ENCODE data around the gene MPHOSPH9. TPM values are rescaled to one million over a fixed set of nuclear protein-coding genes. Genes with fewer than 3 reads are reported as not detected.
"Not testable (repeated sequence)": the region's sequence is repeated elsewhere in the genome, so short reads cannot be mapped to it uniquely, and the experiment has no call there.

Gene MPHOSPH9
- total and polyA plus RNA-seq, 2 donors (not counting 1 experiment from before 2014, with no cell fraction given): 17.2 to 50.5 TPM

- H3K36me3 ChIP-seq (ENCODE audit: control insufficient read depth, insufficient read depth, low read length): peaks cover 6% of the 10 kb centered on the region
- no peaks in the 10 kb centered on the region for H3K27me3 ChIP-seq (ENCODE audit: control insufficient read depth, insufficient read depth, low read length)
- no peak overlapping the region for H3K27ac ChIP-seq (ENCODE audit: insufficient read depth, low read length)
- peaks cover 23% of the 10 kb centered on the region for H3K79me2 ChIP-seq (ENCODE audit: control insufficient read depth, insufficient read depth, low read length)
- no peaks in the 10 kb centered on the region for H4K20me1 ChIP-seq (ENCODE audit: control insufficient read depth, extremely low read depth, insufficient read depth, low read length)
- H3K4me2 ChIP-seq (ENCODE audit: extremely low read depth, insufficient read depth, low read length): no peak overlapping the region
- H3K4me3 ChIP-seq (replicated peaks in 1 of 4; ENCODE audit: control extremely low read depth in 1 of 4, insufficient read depth in 1 of 4, low read depth in 3 of 4, low read length in 4 of 4): no peak overlapping the region
- H3K9ac ChIP-seq (ENCODE audit: insufficient read depth, low read length): no peak overlapping the region
- no peak overlapping the region for H2AFZ ChIP-seq (ENCODE audit: low read length)
- no peak for TF ChIP-seq EZH2 (IDR thresholded peaks at IDR 0.05; ENCODE audit: low read length, missing control alignments)
- no peaks in the 10 kb centered on the region for H3K4me1 ChIP-seq (ENCODE audit: control insufficient read depth, extremely low read depth, insufficient read depth, low read length)
- no peak for DNase-seq (ENCODE audit: low read depth in 2 of 2)
- H3K9me3 ChIP-seq (ENCODE audit: control insufficient read depth, insufficient read depth, low read depth, low read length): no peaks in the 10 kb centered on the region
Observed at GRCh38 chr12:123251403-123252076, 18.6 kb upstream of the MPHOSPH9 start.

GRCh38 chr12:123250471-123251383, 17.8 kb upstream of the MPHOSPH9 start:
- Histone ChIP-seq H3K4me3 (replicated peaks in 1 of 4; ENCODE audit: control extremely low read depth in 1 of 4, insufficient read depth in 1 of 4, low read depth in 3 of 4, low read length in 4 of 4) (no peak overlapping the region), H3K79me2 (ENCODE audit: control insufficient read depth, insufficient read depth, low read length) (peaks cover 24% of the 10 kb centered on the region), H3K4me2 (ENCODE audit: extremely low read depth, insufficient read depth, low read length) (no peak overlapping the region), H3K9ac (ENCODE audit: insufficient read depth, low read length) (no peak overlapping the region), H3K27me3 (ENCODE audit: control insufficient read depth, insufficient read depth, low read length) (no peaks in the 10 kb centered on the region), H3K4me1 (ENCODE audit: control insufficient read depth, extremely low read depth, insufficient read depth, low read length) (no peaks in the 10 kb centered on the region), H3K36me3 (ENCODE audit: control insufficient read depth, insufficient read depth, low read length) (peaks cover 6% of the 10 kb centered on the region), H4K20me1 (ENCODE audit: control insufficient read depth, extremely low read depth, insufficient read depth, low read length) (no peaks in the 10 kb centered on the region), H2AFZ (ENCODE audit: low read length) (no peak overlapping the region), H3K9me3 (ENCODE audit: control insufficient read depth, insufficient read depth, low read depth, low read length) (no peaks in the 10 kb centered on the region), H3K27ac (ENCODE audit: insufficient read depth, low read length) (no peak overlapping the region)
- no peak for TF ChIP-seq EZH2 (IDR thresholded peaks at IDR 0.05; ENCODE audit: low read length, missing control alignments)
- TF ChIP-seq CTCF (conservative IDR thresholded peaks at IDR 0.05 in 1 of 2, IDR thresholded peaks at IDR 0.05 in 1 of 2; ENCODE audit: low read depth in 1 of 2, low read length in 2 of 2): no peak
- DNase-seq (ENCODE audit: low read depth in 2 of 2): no peak

GRCh38 chr12:123248996-123249741, 16.2 kb upstream of the MPHOSPH9 start:
- DNase-seq (ENCODE audit: low read depth in 2 of 2); H3K9me3 ChIP-seq (ENCODE audit: control insufficient read depth, insufficient read depth, low read depth, low read length); H3K27ac ChIP-seq (ENCODE audit: insufficient read depth, low read length); H3K4me3 ChIP-seq (replicated peaks in 1 of 4; ENCODE audit: control extremely low read depth in 1 of 4, insufficient read depth in 1 of 4, low read depth in 3 of 4, low read length in 4 of 4); H2AFZ ChIP-seq (ENCODE audit: low read length); H3K4me1 ChIP-seq (ENCODE audit: control insufficient read depth, extremely low read depth, insufficient read depth, low read length); H3K27me3 ChIP-seq (ENCODE audit: control insufficient read depth, insufficient read depth, low read length); H3K9ac ChIP-seq (ENCODE audit: insufficient read depth, low read length); H3K36me3 ChIP-seq (ENCODE audit: control insufficient read depth, insufficient read depth, low read length); H4K20me1 ChIP-seq (ENCODE audit: control insufficient read depth, extremely low read depth, insufficient read depth, low read length); H3K4me2 ChIP-seq (ENCODE audit: extremely low read depth, insufficient read depth, low read length): not testable (repeated sequence)
- peaks cover 25% of the 10 kb centered on the region for H3K79me2 ChIP-seq (ENCODE audit: control insufficient read depth, insufficient read depth, low read length)

GRCh38 chr12:123248129-123248528, 15.2 kb upstream of the MPHOSPH9 start:
- H3K36me3 ChIP-seq (ENCODE audit: control insufficient read depth, insufficient read depth, low read length); H4K20me1 ChIP-seq (ENCODE audit: control insufficient read depth, extremely low read depth, insufficient read depth, low read length); H3K27ac ChIP-seq (ENCODE audit: insufficient read depth, low read length); H3K9ac ChIP-seq (ENCODE audit: insufficient read depth, low read length); DNase-seq (ENCODE audit: low read depth in 2 of 2); H2AFZ ChIP-seq (ENCODE audit: low read length); H3K4me1 ChIP-seq (ENCODE audit: control insufficient read depth, extremely low read depth, insufficient read depth, low read length); H3K9me3 ChIP-seq (ENCODE audit: control insufficient read depth, insufficient read depth, low read depth, low read length); H3K27me3 ChIP-seq (ENCODE audit: control insufficient read depth, insufficient read depth, low read length); H3K4me3 ChIP-seq (replicated peaks in 1 of 4; ENCODE audit: control extremely low read depth in 1 of 4, insufficient read depth in 1 of 4, low read depth in 3 of 4, low read length in 4 of 4); H3K4me2 ChIP-seq (ENCODE audit: extremely low read depth, insufficient read depth, low read length): not testable (repeated sequence)
- H3K79me2 ChIP-seq (ENCODE audit: control insufficient read depth, insufficient read depth, low read length): peaks cover 22% of the 10 kb centered on the region
